Thymus (tissue), 11 donors: ENCODE results near the gene CACTIN. TPM values are rescaled to one million over a fixed set of nuclear protein-coding genes. Genes with fewer than 3 reads are reported as not detected.

ENCODE experiments used
- DNase-seq, 9 donors: peaks; one replicate each; pipeline ENCODE4 v3.0.0-alpha.2; 2013; ENCODE audit warnings: low spot score in 9 of 9, low read depth in 6 of 9, missing footprints in 1 of 9
- H3K27ac ChIP-seq, 2 donors: one replicate each; pipeline ENCODE4 v1.5.1; 2013; ENCODE audit warnings: control low read depth in 1 of 2, low read depth in 1 of 2, low read length in 1 of 2, mild to moderate bottlenecking in 1 of 2, moderate library complexity in 1 of 2
- H3K27me3 ChIP-seq, 2 donors: one replicate each; pipeline ENCODE4 v1.5.1; 2013; ENCODE audit warnings: low read length in 1 of 2; ENCODE audit not compliant: control insufficient read depth in 2 of 2, insufficient read depth in 1 of 2
- H3K36me3 ChIP-seq, 2 donors: one replicate each; pipeline ENCODE4 v1.5.1; 2013; ENCODE audit warnings: low read length in 1 of 2, mild to moderate bottlenecking in 1 of 2, moderate library complexity in 1 of 2; ENCODE audit not compliant: control insufficient read depth in 2 of 2, insufficient read depth in 2 of 2
- H3K4me1 ChIP-seq, 2 donors: one replicate each; pipeline ENCODE4 v1.5.1; 2013; ENCODE audit warnings: low read length in 2 of 2; ENCODE audit not compliant: control insufficient read depth in 2 of 2, insufficient read depth in 2 of 2
- H3K4me3 ChIP-seq, 2 donors: one replicate each; pipeline ENCODE4 v1.5.1; 2013; ENCODE audit warnings: low read length in 2 of 2, control low read depth in 1 of 2, mild to moderate bottlenecking in 1 of 2
- H3K9me3 ChIP-seq, 2 donors: one replicate each; pipeline ENCODE4 v1.5.1; 2013; ENCODE audit warnings: low read length in 1 of 2, mild to moderate bottlenecking in 1 of 2; ENCODE audit not compliant: control insufficient read depth in 2 of 2, insufficient read depth in 1 of 2
- WGBS: extraction: QIAGEN DNeasy Blood & Tissue Kit; methylation state at CpG from one replicate; pipeline ENCODE4 v1.1.7; 2013; 5-methylcytosine and 5-hydroxymethylcytosine counted together
- polyA plus RNA-seq: library from polyadenylated mRNA; stranded (reverse); fragments of 200-250 nt; gene quantifications from one replicate; pipeline ENCODE4 v1.2.3, GENCODE V29; 2013
- total RNA-seq: library from RNA; stranded (reverse); fragments of 120-200 nt; gene quantifications from one replicate; pipeline ENCODE4 v1.2.4, GENCODE V29; 2013
- donor health status: healthy.

The CACTIN gene
- total and polyA plus RNA-seq, 2 donors, result 20.4 to 24.4 TPM

- Histone ChIP-seq H3K4me1 (peaks cover 13 to 22% of the 10 kb centered on the region in 2 donors), H3K27me3 (no peaks in the 10 kb centered on the region), H3K27ac (peak overlapping the region; percentile 36 to 38), H3K36me3 (peaks cover 17 to 27% of the 10 kb centered on the region in 2 donors), H3K9me3 (peaks cover 0 to 3% of the 10 kb centered on the region in 2 donors), H3K4me3 (peak overlapping the region; percentile 89 to 90)
- no peak for DNase-seq
- 2% methylated on average over 21 of the region's 21 CpGs for WGBS
Measured at GRCh38 chr19:3625996-3626472, 556 bp downstream of the CACTIN start.

- WGBS, result 93% methylated on average over 34 of the region's 34 CpGs
- Histone ChIP-seq H3K27me3 (no peaks in the 10 kb centered on the region), H3K4me3 (no peak overlapping the region), H3K27ac (no peak overlapping the region), H3K4me1 (peaks cover 13 to 26% of the 10 kb centered on the region in 2 donors), H3K36me3 (peaks cover 33 to 50% of the 10 kb centered on the region in 2 donors), H3K9me3 (peaks cover 0 to 3% of the 10 kb centered on the region in 2 donors)
- no peak for DNase-seq
Measured at GRCh38 chr19:3623716-3624115, 2.9 kb downstream of the CACTIN start.

GRCh38 chr19:3622224-3622623 is 4.4 kb downstream of the CACTIN start:
- no peak for DNase-seq
- H3K4me3 ChIP-seq, result no peak overlapping the region
- H3K27me3 ChIP-seq, result no peaks in the 10 kb centered on the region
- peaks cover 35 to 62% of the 10 kb centered on the region in 2 donors for H3K36me3 ChIP-seq
- H3K27ac ChIP-seq, result no peak overlapping the region
- peaks cover 0 to 2% of the 10 kb centered on the region in 2 donors for H3K9me3 ChIP-seq
- WGBS, result 98% methylated on average over 12 of the region's 12 CpGs
- H3K4me1 ChIP-seq, result peaks cover 18 to 36% of the 10 kb centered on the region in 2 donors

- Histone ChIP-seq H3K4me1 (peaks cover 18 to 34% of the 10 kb centered on the region in 2 donors), H3K27ac (no peak overlapping the region), H3K36me3 (peaks cover 38 to 63% of the 10 kb centered on the region in 2 donors), H3K9me3 (no peaks in the 10 kb centered on the region), H3K4me3 (no peak overlapping the region), H3K27me3 (no peaks in the 10 kb centered on the region)
- WGBS, result 98% methylated on average over 15 of the region's 15 CpGs
- DNase-seq, result no peak
Measured at GRCh38 chr19:3621689-3622088, 4.9 kb downstream of the CACTIN start.

- DNase-seq, result no peak
- H3K27me3 ChIP-seq, result no peaks in the 10 kb centered on the region
- peaks cover 17 to 31% of the 10 kb centered on the region in 2 donors for H3K4me1 ChIP-seq
- peaks cover 40 to 64% of the 10 kb centered on the region in 2 donors for H3K36me3 ChIP-seq
- WGBS, result 97% methylated on average over 24 of the region's 24 CpGs
- H3K9me3 ChIP-seq, result no peaks in the 10 kb centered on the region
- H3K4me3 ChIP-seq, result no peak overlapping the region
- H3K27ac ChIP-seq, result no peak overlapping the region
Measured at GRCh38 chr19:3620817-3621547, 5.6 kb downstream of the CACTIN start.

- Histone ChIP-seq H3K27ac (no peak overlapping the region), H3K36me3 (peaks cover 43 to 71% of the 10 kb centered on the region in 2 donors), H3K27me3 (no peaks in the 10 kb centered on the region), H3K9me3 (no peaks in the 10 kb centered on the region), H3K4me1 (peaks cover 10 to 26% of the 10 kb centered on the region in 2 donors), H3K4me3 (no peak overlapping the region)
- DNase-seq, result no peak
- 96% methylated on average over 19 of the region's 19 CpGs for WGBS
Measured at GRCh38 chr19:3620145-3620816, 6.3 kb downstream of the CACTIN start.

GRCh38 chr19:3619631-3620012 is 7.0 kb downstream of the CACTIN start:
- Histone ChIP-seq H3K4me3 (no peak overlapping the region), H3K9me3 (no peaks in the 10 kb centered on the region), H3K27me3 (no peaks in the 10 kb centered on the region), H3K27ac (no peak overlapping the region), H3K36me3 (peaks cover 43 to 75% of the 10 kb centered on the region in 2 donors), H3K4me1 (peaks cover 9 to 25% of the 10 kb centered on the region in 2 donors)
- 91% methylated on average over 17 of the region's 17 CpGs for WGBS
- DNase-seq, result no peak

- Histone ChIP-seq H3K27me3 (no peaks in the 10 kb centered on the region), H3K4me3 (no peak overlapping the region), H3K9me3 (no peaks in the 10 kb centered on the region), H3K36me3 (peaks cover 44 to 81% of the 10 kb centered on the region in 2 donors), H3K4me1 (peaks cover 5 to 22% of the 10 kb centered on the region in 2 donors), H3K27ac (peak overlapping the region in 1 of 2 donors; percentile 26)
- WGBS, result 96% methylated on average over 31 of the region's 31 CpGs
- no peak for DNase-seq
Measured at GRCh38 chr19:3618811-3619630, 7.6 kb downstream of the CACTIN start.
